Suprapubic skin (tissue), 3 donors: ENCODE results near the gene OR6J1.

Experiments
- CTCF ChIP-seq, 2 donors: fragments of 200-600 bp in 1 of 2; fragments of 450-650 bp in 1 of 2; sonication (generic) in 1 of 2; IDR thresholded peaks; one replicate each; pipeline ENCODE4 v1.5.1; 2016 to 2019; ENCODE audit warnings: antibody characterized with exemption in 2 of 2, mild to moderate bottlenecking in 1 of 2, moderate library complexity in 1 of 2
- EP300 ChIP-seq: sonication (generic); formaldehyde crosslinking; IDR thresholded peaks from one replicate; pipeline ENCODE4 v1.6.1; 2017; ENCODE audit warnings: antibody characterized with exemption
- POLR2A ChIP-seq, 2 donors: fragments of 450-650 bp; IDR thresholded peaks; one replicate each; pipeline ENCODE4 v1.6.1; 2017; ENCODE audit warnings: antibody characterized with exemption in 2 of 2, mild to moderate bottlenecking in 2 of 2, moderate library complexity in 2 of 2

- no peak for TF ChIP-seq CTCF (IDR thresholded peaks at IDR 0.05)
- peak in 1 of 2 donors; percentile 85 for TF ChIP-seq POLR2A (IDR thresholded peaks at IDR 0.05)
- no peak for TF ChIP-seq EP300
Observed at GRCh38 chr14:22589096-22589839, 54.9 kb downstream of the OR6J1 start, which contains the start of gene DAD1.
